GM18511 (cell line): ENCODE measurements around the gene LANCL1.

Source experiments
- ATAC-seq: cut with Tn5 transposase; IDR thresholded peaks from one replicate; pipeline ENCODE4 v1.9.1; 2021; ENCODE audit warnings: mild to moderate bottlenecking, moderate library complexity; ENCODE audit not compliant: unreplicated experiment

LANCL1 gene, protein sequence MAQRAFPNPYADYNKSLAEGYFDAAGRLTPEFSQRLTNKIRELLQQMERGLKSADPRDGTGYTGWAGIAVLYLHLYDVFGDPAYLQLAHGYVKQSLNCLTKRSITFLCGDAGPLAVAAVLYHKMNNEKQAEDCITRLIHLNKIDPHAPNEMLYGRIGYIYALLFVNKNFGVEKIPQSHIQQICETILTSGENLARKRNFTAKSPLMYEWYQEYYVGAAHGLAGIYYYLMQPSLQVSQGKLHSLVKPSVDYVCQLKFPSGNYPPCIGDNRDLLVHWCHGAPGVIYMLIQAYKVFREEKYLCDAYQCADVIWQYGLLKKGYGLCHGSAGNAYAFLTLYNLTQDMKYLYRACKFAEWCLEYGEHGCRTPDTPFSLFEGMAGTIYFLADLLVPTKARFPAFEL

DNA sequence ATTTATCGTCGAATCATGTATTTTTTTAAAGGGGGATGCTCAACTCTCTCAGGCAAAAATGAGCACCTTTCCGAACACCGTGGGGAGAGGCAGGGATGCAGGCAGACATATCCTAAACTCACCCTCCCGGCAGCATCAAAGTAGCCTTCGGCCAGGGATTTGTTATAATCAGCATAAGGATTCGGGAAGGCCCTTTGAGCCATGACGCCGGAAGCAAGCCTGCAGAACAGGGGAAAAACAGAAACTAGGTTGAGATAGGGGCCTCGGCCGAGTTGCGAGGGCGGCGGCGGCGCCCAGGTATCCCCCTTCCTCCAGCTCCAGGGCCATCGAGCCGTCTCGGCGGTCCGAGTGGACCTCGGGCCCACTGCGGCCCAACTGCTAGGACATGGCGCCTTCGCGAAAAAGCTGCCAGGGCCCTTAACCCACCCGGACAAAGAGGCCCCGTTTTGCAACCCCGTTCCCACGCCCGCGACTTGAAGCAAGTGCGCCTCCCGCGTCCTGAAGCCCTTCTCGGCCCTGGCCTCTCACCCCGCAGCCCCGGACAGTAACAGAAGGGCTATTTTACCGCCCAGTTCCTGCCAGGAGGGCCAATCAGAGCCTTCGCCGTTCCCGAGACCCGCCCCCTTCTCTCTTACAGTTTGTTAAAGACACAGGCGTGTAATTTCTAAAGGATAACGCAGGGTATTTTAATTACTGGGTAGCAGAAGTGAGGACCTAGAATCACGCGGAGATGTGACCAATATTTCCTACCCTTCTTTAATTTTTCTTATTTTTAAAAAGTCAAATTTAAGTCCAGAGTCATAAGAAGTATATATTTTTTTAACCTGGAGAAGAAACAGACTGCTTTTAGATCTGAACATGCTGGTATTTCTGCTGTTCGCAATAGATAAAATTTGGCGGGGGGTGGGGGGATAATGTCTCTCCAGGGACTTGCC lies at the start of gene LANCL1:
Gene LANCL1 (minus strand): TSS at position 566 of the 935 bp plus-strand sequence. CDS start 363 bp downstream, at position 203.
- ATAC-seq, result peak; percentile 100

DNA sequence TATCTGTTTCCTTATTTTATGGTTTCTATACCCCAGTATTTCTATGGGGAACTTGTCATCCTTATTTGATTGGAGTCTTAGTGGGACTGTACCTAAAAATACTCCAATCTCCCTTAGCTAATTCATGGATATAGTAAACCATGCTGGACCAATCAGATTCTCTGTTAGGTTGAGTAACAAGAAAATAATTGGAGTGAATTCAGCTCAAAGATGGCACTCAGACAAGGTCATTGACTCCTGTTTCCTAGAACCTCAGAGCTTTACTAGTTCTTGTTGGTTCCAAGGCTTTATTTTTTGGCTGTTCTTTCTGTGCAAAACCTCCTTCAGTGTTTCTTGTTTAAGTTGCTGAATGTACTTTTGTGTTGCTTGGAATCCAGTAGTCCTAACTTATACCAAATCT lies 48.0 kb upstream of the LANCL1 start:
- ATAC-seq, result no peak

DNA sequence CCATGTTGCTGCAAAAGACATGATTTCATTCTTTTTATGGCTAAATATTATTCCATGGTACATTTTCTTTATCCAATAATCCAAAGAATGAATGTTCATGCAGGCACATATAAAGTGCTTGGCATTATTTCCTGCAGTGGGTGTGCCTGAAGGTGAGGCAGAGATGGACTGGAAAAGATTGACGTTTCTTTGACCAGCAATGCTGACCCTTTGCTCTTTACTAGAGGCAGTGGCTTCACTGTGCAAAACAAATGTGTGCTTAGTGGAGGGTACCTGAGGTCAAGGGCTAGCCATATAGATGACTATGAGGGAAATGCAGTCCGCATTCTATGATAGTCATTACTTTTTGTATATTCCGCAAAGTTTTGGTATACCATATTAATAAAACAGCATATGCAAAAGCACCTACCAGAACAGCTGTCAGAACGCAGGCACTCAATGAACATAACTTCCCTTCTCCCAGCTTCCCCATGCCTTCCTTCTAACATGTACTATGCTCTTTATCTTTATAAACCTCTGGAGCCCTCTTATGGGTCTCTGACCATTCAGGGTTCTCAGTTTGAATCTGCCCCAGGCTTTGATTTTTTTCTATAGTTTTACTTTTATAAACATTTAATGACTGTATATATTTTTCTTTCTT lies 47.2 kb upstream of the LANCL1 start:
- ATAC-seq, result no peak

DNA sequence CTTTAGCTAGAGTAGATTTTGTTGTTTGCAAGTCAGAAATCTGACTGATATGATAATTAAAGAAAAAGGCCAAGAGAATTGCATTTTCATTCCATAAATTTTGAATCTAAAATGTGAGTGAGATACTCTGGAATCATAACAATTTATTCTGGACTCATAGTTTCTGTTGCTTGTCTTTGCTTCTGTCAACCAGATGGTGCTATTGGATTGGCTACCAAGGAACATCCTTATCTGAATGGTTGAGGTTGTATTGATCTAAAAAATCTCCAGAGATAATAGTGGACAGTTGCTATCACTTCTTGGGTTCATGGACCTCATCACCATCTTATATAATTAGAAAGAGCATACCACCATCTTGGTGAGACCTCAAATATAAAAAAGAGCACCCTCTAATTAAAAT lies 45.8 kb upstream of the LANCL1 start:
- ATAC-seq, result no peak

DNA sequence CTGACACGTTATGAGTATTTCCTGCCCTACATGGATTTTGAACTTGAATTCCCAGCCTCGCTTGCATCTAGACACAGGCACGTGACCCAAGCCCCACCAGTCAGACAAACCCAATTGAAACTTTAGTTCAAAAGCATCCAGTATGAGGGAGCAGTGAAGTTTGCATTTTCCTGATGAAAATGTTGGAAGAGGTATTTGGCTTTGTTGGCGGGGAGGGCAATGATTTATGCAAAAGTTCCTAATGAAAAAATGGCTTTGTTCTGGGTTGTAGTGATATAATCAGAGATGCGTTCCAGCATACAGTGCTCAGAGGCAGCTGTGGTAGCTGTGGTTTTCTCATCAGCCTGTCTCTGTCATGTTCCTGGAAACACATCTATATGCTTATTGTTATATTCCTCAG lies 43.0 kb upstream of the LANCL1 start:
- no peak for ATAC-seq

DNA sequence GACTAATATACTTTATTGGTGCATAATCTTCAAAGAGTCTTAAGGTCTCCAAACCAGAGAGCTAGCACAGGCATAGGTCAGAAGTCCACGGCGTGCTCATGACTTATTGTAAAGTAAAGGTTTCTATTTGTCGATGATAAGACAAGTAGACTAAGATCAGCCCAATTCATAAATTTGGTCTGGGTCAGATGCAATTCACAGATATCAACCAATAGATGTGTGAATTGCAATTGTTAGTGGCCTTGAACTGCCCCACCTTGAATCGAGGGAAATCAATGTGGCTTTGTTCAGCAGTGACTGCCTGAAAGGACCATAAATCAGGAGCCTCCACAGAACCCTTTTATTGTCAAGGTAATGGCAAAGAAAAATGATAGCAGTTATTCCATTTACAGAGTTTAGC lies 40.7 kb upstream of the LANCL1 start:
- ATAC-seq, result no peak

DNA sequence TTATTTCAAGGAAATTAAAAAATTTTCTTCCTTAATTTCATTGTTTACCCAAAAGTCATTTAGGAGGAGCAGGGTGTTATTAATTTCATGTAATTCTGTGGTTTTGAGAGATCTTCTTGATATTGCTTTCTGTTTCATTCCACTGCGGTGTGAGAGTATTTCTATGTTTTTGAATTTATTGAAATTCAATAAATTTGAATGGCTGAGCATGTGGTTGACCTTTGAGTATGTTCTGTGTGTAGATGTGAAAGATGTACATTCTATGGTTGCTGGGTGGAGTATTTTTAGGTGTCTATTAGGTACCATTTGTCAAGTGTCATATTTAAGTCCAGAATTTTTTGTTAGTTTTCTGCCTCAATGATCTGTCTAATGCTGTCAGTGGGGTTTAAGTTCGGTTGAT lies 39.4 kb upstream of the LANCL1 start:
- no peak for ATAC-seq

DNA sequence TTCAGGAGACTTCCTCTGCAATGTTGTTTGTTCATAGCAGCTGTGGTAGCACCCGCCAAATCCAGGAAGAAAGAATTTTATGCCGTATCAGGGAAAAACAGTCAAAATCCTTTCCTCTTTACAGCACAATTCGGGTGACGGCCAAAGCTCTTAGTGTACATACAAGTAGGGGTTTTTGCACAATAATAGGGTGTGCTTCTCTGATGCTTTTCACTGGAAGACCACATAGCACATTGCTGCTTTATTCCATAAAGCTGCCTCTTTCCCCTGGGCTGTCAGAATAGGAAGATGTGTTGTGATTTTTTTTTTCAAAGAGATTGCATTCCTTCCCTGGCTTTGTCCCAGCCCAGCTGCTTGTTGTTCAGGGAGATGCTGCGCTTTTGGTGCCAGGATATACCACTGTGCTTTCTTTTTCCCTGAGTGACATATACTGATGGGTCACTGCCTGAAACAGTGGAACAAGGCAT lies 27.2 kb upstream of the LANCL1 start:
- ATAC-seq, result no peak

DNA sequence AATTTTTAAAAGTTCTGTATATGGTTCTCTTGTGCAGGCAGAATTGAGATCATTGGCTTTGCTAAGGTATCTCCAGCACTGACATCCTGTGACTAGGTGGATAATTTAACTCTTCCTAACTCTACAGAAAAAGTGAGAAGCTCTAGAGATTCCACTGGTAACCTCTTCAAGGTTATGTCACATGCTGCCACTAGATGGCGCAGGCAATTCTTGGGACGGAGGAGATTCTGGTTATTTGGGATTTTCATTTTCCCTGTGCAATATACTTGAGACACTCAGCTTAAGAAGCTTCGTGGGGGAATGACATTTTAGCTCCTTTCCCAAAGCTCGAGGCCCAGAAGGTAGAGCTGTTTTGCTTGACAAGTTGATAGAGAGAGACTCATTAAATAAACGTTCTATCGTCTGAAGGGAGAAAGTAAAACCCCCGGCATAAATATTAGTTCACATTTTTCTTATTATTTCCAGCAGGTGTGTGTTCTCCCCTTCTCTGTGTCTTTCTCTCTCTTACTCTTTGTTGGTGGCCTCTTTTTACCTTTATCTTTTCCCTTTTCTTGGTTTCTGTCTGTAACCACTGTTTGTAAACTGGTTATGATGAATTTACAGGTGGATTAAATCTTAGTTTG lies 26.6 kb upstream of the LANCL1 start:
- ATAC-seq, result peak; percentile 92

DNA sequence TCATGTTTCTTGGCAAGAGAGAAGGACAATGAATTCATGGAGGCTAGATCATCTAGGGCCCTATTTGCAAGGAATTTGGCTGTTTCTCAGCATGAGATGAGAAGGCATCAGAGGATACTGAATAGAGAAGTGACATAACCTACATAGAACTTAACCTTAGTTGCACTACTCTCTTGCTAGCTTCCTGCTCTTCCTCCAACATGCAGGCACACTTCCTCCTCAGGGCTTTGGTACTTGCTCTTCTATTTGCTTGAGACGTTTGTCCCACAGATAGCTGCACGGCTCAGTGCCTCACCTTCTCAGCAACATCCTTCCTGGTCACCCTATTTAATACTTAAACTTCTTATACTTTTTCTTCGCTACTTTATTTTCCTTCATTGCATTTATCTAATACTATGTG lies 20.0 kb upstream of the LANCL1 start:
- peak; percentile 91 for ATAC-seq

DNA sequence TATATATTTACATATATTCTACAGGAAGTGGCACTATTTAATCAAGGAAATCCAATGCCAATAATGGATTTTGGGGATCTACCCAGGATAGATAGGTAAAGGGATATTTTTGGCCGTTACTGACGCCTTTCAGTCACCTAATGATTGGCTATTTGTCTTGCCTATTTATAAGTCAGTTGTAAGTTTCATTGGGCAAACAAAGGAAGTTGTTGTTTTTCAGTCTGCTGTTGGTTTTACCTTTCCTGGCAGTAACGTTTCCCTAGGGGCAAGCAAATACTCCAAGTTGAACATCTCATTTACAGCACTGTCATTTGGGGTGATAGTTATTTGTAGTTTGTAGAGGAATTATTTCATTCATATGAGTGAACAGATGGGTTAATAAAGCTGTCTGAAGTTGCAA lies 17.0 kb upstream of the LANCL1 start:
- no peak for ATAC-seq

DNA sequence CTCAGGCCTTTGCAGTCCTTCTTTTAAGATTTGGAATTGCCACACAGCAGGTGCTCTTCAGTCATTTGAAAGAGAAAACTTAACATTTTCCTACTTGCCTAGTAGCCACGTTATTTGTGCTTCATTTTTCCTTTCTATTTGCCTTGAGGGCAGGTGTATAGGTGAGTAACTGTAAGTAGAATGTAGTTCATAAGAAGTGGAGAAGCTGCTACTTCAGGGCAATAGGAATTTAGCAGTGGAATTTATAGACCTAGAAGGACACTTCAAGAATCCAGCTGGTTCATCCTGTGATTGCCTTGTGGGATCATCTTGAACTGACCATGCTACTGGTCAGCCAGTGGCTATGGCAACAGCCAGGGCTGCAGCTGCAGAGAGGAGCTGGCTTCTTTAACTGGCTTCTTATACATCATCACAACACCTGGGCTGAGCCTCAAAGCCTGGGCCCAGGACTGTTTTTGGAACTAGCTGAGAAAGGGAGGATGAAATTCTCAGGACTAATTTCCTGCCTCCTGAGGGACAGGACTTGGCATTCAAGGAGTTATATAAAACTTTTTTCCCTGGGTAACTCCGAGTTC lies 5.1 kb upstream of the LANCL1 start:
- ATAC-seq, result no peak

DNA sequence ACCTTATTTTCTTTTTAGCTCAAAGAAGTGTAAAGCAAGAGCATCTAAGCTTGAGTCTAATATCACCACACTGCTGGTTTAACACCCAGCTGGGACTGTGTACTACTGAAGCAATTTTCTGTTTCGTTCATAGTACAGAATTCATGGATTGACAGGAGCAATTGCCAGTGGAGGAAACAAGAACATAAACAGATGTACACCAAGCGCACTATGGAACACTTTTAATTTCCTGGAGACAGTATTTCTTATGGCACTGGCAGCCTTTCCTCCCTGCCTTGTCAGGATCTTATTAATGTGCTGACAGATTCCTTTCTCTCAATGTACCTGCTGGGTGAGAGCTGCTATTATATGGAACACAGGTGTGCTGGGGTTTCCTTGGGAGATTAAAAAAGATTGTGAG lies 4.2 kb upstream of the LANCL1 start:
- no peak for ATAC-seq

DNA sequence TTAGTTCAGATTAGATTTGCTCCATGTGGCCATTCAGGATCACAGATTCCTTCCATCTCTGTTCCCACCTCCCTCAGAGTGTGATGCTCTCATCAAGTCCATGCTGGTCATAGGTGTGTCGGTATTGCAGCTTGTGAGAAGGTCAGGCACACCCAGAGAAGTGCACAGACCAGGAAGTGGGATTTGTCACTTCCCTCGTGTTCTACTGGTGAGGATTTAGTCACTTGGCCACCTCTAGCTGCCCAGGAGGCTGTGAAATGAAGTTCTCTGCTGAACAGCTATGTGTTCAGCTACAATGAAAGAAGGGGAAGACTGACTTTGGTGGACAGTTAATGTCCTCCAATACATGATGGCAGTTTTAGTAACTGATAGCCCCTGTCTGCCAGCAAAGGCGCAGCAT lies 3.5 kb upstream of the LANCL1 start:
- no peak for ATAC-seq

DNA sequence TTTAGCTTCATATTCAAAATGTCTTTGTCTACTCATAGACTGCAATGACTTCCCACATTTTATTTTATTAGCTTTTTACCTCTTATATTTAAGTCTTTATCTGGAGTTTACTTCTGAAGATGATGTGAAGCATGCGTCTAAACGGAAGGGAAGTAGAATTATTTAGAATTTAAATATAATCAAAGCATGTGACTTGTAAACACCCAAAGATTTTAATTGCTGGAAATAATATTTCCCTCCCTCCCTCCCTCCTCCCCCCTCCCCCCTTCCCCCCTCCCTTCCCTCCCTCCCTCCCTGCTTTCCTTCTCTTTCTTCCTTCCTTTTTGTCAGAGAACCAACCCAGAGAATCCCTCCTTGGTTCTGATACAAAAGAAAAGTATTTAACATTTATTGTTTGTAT lies 2.1 kb upstream of the LANCL1 start:
- ATAC-seq, result no peak

DNA sequence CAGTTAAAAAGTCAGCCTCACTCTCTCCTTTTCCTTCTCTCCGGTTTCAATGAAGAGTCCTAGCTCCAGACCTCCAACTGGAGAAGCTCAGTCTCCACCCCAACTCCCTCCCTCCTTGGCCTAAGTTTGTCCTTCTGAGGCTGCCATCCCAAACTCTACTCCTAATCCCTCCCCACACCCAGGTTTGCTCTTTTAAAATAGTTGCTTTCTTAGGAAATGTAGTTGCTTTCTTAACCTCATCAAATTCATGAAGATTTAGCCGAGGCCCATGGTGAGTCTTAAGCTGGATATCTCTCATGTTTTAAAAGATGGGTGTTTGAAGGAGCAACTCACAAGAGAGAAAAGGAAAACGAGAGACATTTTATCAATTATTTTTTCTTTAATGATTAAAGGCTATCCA lies 937 bp upstream of the LANCL1 start:
- no peak for ATAC-seq

DNA sequence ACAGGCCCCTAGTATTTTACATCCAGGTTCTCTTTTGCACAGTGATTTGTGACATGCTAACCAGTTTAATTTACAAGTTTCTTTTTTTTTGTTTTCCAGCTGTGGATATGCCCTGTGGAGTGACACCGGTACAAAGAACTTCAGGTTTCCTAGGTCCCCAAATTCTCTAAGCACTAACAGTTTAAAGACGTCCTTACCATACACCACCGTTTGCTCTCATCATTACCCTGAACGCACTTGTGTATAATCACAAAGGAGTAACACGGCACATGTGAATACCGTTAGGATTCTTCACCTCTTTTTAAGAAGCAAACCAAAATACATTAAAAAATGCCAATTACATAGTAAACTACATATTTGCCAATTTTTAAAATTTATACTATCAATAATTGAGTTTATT lies 853 bp downstream of the LANCL1 start:
- ATAC-seq, result no peak

DNA sequence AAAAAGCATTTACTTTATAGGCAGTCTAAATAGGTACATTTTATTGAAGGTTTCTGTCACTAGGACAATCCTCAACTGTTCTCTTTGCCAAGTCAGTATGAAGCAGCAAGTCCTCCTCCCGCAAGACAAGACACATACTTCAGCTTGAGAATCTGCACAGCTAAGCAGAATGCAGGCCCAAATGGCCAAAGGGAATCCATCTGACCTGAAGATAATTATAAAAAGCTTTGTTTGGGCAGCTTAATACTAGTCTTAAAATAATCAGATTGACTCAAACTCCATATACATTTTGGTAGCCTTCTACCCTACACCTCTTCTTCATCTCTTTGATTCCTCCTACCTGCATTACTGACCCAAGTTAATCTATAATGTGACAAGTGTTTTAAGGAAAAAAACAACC lies 1.8 kb downstream of the LANCL1 start:
- ATAC-seq, result no peak

DNA sequence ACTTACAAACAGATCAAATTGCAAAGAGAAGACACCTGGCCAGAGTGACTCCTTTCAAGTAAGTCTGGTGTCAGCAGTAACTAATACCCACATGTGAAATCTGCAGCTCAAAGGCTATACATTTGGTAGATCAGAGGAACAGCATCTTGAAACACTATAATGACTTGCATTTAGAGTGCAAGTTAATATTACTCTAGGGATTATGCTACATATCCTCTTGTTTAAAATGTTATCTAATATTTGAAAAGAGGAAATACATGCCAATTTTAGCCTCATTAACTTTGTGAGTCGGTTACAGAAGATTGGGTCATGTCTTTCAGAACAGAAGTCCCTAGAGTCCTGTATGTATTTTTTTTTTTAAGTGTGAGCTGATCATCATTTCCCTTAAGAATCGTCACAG lies 15.2 kb downstream of the LANCL1 start:
- peak; percentile 62 for ATAC-seq
